Astrocyte of the cerebellum (primary cell): Measurements from ENCODE around the gene COA8.
A peak's percentile ranks its signal among the peaks of the same experiment; 100 is the strongest.

ENCODE experiments used
- DNase-seq: peaks from one replicate; pipeline ENCODE4 v3.0.0-alpha.2; 2011; ENCODE audit warnings: low read depth
- H3K4me3 ChIP-seq: 2 replicates; pipeline ENCODE4 v1.5.1; 2011; ENCODE audit warnings: mild to moderate bottlenecking, low read depth, low read length, moderate library complexity
- in situ Hi-C: cut with HindIII; loops from 2 replicates; pipeline ENCODE4 v1.10.0; 2017; ENCODE audit warnings: low sequenced_read_pairs
- TF ChIP-seq, protein P1 (sequence below): IDR thresholded peaks from 2 replicates; pipeline ENCODE4 v1.5.1; 2012; ENCODE audit warnings: low read length, low read depth, moderate library complexity, mild to moderate bottlenecking; ENCODE audit errors: missing control alignments

The COA8 gene

GRCh38 chr14:103613517-103613916, 50.8 kb downstream of the COA8 start:
- no peak for DNase-seq
- in situ Hi-C loops: no loop called here
- TF ChIP-seq, protein P1, sequence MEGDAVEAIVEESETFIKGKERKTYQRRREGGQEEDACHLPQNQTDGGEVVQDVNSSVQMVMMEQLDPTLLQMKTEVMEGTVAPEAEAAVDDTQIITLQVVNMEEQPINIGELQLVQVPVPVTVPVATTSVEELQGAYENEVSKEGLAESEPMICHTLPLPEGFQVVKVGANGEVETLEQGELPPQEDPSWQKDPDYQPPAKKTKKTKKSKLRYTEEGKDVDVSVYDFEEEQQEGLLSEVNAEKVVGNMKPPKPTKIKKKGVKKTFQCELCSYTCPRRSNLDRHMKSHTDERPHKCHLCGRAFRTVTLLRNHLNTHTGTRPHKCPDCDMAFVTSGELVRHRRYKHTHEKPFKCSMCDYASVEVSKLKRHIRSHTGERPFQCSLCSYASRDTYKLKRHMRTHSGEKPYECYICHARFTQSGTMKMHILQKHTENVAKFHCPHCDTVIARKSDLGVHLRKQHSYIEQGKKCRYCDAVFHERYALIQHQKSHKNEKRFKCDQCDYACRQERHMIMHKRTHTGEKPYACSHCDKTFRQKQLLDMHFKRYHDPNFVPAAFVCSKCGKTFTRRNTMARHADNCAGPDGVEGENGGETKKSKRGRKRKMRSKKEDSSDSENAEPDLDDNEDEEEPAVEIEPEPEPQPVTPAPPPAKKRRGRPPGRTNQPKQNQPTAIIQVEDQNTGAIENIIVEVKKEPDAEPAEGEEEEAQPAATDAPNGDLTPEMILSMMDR: peak; percentile 18

DNA sequence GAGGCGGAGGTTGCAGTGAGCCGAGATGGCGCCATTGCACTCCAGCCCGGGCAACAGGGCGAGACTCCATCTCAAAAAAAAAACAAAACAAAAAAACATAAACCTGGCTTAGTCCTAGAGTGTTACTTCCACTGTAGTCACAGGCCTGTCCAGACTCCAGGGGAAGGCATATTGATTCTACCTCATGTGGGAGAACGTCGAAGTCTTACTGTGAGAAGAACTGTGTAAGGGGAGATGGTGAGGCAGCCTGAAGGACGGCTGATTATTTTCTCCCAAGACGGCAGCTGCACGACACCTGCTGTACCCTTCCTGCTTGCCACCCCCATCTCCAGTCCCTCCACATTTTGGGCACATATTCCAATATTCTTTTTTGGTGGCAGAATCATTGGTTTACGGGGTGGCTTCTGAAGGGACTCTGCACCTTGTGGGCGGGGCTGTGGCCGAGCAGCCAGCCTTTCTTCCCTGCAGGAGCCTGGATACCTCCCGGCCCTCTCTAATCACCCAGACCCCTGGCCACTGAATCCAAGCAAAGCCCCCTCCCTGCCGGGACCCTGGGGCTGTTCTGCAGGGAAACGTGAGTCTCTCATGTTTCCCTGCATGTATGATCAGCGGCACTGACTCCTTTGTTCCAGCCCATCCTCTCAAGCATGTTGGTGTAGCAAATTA, 54.0 kb downstream of the COA8 start:
- DNase-seq: no peak
- in situ Hi-C loops: no loop called here
- no peak overlapping the region for H3K4me3 ChIP-seq
- TF ChIP-seq, protein P1: no peak

More at GRCh38 chr14:103613517-103613916, 50.8 kb downstream of the COA8 start:
- no peak overlapping the region for H3K4me3 ChIP-seq

- H3K4me3 ChIP-seq: no peak overlapping the region
- TF ChIP-seq, protein P1: no peak
- no peak for DNase-seq
- in situ Hi-C loops: no loop called here
These were observed 56.3 kb downstream of the COA8 start for GRCh38 chr14:103619057-103619456.

DNA sequence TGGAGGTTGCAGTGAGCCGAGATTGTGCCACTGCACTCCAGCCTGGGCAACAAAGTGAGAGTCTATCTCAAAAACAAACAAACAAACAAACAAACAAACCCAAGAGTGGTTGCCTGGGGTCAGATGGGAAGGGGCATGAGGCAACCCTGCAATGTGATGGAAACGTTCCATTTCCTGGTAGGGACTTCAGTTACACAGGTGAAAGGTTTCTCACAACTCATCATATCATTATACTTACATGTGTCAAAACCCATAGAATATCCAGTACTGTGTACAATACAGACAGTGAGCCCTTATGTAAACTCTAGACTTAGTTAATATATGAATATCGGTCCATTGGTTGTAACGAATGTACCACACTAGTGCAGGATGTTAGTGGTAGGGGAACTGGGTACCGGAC, 59.1 kb downstream of the COA8 start:
- TF ChIP-seq, protein P1: no peak
- in situ Hi-C loops: no loop called here
- no peak overlapping the region for H3K4me3 ChIP-seq
- DNase-seq: no peak

DNA sequence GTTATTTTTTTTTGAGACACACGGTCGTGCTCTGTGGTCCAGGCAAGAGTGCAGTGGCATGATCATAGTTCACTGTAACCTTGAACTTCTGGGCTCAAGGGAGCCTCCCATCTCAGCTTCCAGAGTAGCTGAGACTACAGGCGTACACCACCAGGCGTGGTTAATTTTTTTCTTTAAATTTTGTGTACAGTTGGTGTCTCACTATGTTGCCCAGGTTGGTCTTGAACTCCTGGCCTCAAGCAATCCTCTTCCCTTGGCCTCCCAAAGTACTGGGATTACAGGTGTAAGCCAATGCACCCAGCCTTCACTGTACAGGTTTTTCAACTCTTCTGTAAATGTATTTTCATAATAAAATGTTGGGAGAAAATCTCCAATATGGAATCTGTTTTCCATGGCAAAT, 60.5 kb downstream of the COA8 start:
- TF ChIP-seq, protein P1: no peak
- DNase-seq: no peak
- in situ Hi-C loops: no loop called here
- no peak overlapping the region for H3K4me3 ChIP-seq

GRCh38 chr14:103623883-103624482, 61.2 kb downstream of the COA8 start:
- in situ Hi-C loops: no loop called here
- no peak overlapping the region for H3K4me3 ChIP-seq

More at GRCh38 chr14:103623883-103624482, 61.2 kb downstream of the COA8 start:
- DNase-seq: no peak
- TF ChIP-seq, protein P1: no peak
